ENCODE measurements around the gene C10orf88. TPM values are rescaled to one million over a fixed set of nuclear protein-coding genes. Genes with fewer than 3 reads are reported as not detected.

The C10orf88 gene
- total and polyA plus RNA-seq, 2 experiments from 2014 or later = 7.5 to 10.5 TPM

DNA sequence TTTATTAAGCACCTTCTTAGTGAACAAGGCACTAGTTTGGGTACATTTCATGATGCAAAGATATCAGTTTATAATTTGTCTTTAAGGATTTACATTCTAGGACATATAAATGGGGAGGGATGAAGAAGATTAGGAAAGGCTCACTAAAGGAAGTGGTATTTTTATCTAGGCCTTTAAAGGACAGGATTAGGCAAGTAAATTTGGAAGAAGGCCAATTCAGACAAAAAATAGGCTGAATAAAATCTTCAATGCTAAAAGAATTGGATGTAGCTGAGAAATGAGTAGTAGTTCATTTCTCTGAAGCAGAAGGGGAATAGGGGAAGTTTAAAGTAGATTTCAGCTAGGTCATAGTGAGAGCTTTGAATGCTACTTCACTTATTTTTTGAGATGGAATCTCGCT is 69.9 kb downstream of the C10orf88 start:
- no peak overlapping the region for H2AFZ ChIP-seq
- H3K36me3 ChIP-seq (replicated peaks; ENCODE audit: insufficient read depth, low read depth) = no peaks in the 10 kb centered on the region
- no peaks in the 10 kb centered on the region for H3K79me2 ChIP-seq
- no peaks in the 10 kb centered on the region for H3K9me2 ChIP-seq (replicated peaks; ENCODE audit: insufficient read depth)
- H3K4me2 ChIP-seq = no peak overlapping the region
- no peak overlapping the region for H3K27ac ChIP-seq
- H3K4me1 ChIP-seq (ENCODE audit: insufficient read depth) = no peaks in the 10 kb centered on the region
- peaks cover 36% of the 10 kb centered on the region for H3K27me3 ChIP-seq
- WGBS (ENCODE audit: low lambda C conversion rate, missing lambda C conversion rate) = 95% methylated on average over 1 of the region's 1 CpG
- no peaks in the 10 kb centered on the region for H4K20me1 ChIP-seq (ENCODE audit: insufficient read depth, poor library complexity, severe bottlenecking)
- no peak for TF ChIP-seq EZH2 (IDR thresholded peaks at IDR 0.05; ENCODE audit: borderline replicate concordance)
- TF ChIP-seq CTCF (IDR thresholded peaks at IDR 0.05; ENCODE audit: poor library complexity) = no peak
- no peak for TF ChIP-seq EZH2phosphoT487 (IDR thresholded peaks at IDR 0.05; ENCODE audit: low read depth, severe bottlenecking, unreplicated experiment)
- H3K4me3 ChIP-seq = no peak overlapping the region
- no peaks in the 10 kb centered on the region for H3K9me3 ChIP-seq (ENCODE audit: low read depth)
- DNase-seq (ENCODE audit: low spot score) = no peak

DNA sequence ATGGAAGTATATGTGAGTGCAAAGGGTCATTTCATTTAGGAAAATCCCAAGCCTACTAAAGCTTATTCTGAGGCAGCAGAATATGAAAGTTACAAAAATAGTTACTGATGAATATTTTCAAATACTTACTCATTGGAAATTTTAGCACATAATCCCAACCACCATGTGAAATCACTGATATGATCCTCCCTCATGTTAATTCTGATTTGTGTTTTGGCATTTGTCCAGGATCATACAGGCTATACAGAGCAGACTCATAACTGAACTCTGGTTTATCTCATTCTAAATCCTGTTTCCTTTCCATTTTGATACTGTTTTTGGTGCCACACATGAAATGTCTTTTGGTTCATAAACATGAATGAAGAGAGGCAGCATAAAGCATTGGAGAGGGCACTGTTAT is 71.3 kb downstream of the C10orf88 start:
- Histone ChIP-seq H3K36me3 (replicated peaks; ENCODE audit: insufficient read depth, low read depth) (no peaks in the 10 kb centered on the region), H3K9me2 (replicated peaks; ENCODE audit: insufficient read depth) (no peaks in the 10 kb centered on the region), H3K27me3 (peaks cover 50% of the 10 kb centered on the region), H3K4me3 (no peak overlapping the region), H3K27ac (no peak overlapping the region), H3K9me3 (ENCODE audit: low read depth) (no peaks in the 10 kb centered on the region), H3K79me2 (no peaks in the 10 kb centered on the region), H3K4me2 (no peak overlapping the region), H3K4me1 (ENCODE audit: insufficient read depth) (no peaks in the 10 kb centered on the region), H4K20me1 (ENCODE audit: insufficient read depth, poor library complexity, severe bottlenecking) (no peaks in the 10 kb centered on the region), H2AFZ (no peak overlapping the region)
- DNase-seq (ENCODE audit: low spot score) = no peak
- TF ChIP-seq EZH2 (IDR thresholded peaks at IDR 0.05; ENCODE audit: borderline replicate concordance) = no peak
- no peak for TF ChIP-seq CTCF (IDR thresholded peaks at IDR 0.05; ENCODE audit: poor library complexity)
- TF ChIP-seq EZH2phosphoT487 (IDR thresholded peaks at IDR 0.05; ENCODE audit: low read depth, severe bottlenecking, unreplicated experiment) = no peak

Other genes starting within 250 kb of the C10orf88 start
- 0.16 TPM in 1 of 2 replicates, not detected in the other for gene CUZD1, start 108.4 kb downstream of the C10orf88 start, total RNA-seq
- 0.52 TPM in 1 of 2 replicates, not detected in the other for gene CUZD1, start 108.4 kb downstream of the C10orf88 start, polyA plus RNA-seq
- gene FAM24B, start 74.6 kb downstream of the C10orf88 start, total RNA-seq = not detected in 2 replicates
- not detected in 2 replicates for gene FAM24B, start 74.6 kb downstream of the C10orf88 start, polyA plus RNA-seq
- gene FAM24A, start 43.6 kb downstream of the C10orf88 start, total RNA-seq = not detected in 2 replicates
- gene FAM24A, start 43.6 kb downstream of the C10orf88 start, polyA plus RNA-seq = not detected in 2 replicates
- 6.3 and 7.6 TPM in 2 replicates for gene PSTK, start 26.2 kb upstream of the C10orf88 start, total RNA-seq
- gene PSTK, start 26.2 kb upstream of the C10orf88 start, polyA plus RNA-seq = 7.4 and 10.3 TPM in 2 replicates
- gene IKZF5, start 54.6 kb upstream of the C10orf88 start, total RNA-seq = 5.5 and 7.2 TPM in 2 replicates
- gene IKZF5, start 54.6 kb upstream of the C10orf88 start, polyA plus RNA-seq = 5.9 and 8.5 TPM in 2 replicates
- 50.6 and 51.3 TPM in 2 replicates for gene ACADSB, start 54.8 kb upstream of the C10orf88 start, total RNA-seq
- gene ACADSB, start 54.8 kb upstream of the C10orf88 start, polyA plus RNA-seq = 25.3 and 40.6 TPM in 2 replicates
- gene HMX3, start 181.7 kb upstream of the C10orf88 start, total RNA-seq = not detected in 2 replicates
- not detected in 2 replicates for gene HMX3, start 181.7 kb upstream of the C10orf88 start, polyA plus RNA-seq
- not detected in 2 replicates for gene HMX2, start 193.9 kb upstream of the C10orf88 start, total RNA-seq
- not detected in 2 replicates for gene HMX2, start 193.9 kb upstream of the C10orf88 start, polyA plus RNA-seq
- gene BUB3, start 200.2 kb upstream of the C10orf88 start, total RNA-seq = 113 and 131 TPM in 2 replicates
- 81.1 and 92.0 TPM in 2 replicates for gene BUB3, start 200.2 kb upstream of the C10orf88 start, polyA plus RNA-seq